ENCODE results near the gene POTEI. TPM values are rescaled to one million over a fixed set of nuclear protein-coding genes. Genes with fewer than 3 reads are reported as not detected.
"Not testable (repeated sequence)": the region's sequence is repeated elsewhere in the genome, so short reads cannot be mapped to it uniquely, and the experiment has no call there.

POTEI gene
- total and polyA plus RNA-seq, 2 experiments from 2014 or later: 0.24 to 0.56 TPM

GRCh38 chr2:130510807-130511746 is 1.9 kb upstream of the POTEI start:
- H3K9me3 Mint-ChIP-seq; H3K27ac Mint-ChIP-seq; H3F3A ChIP-seq (replicated peaks; ENCODE audit: low read depth): not testable (repeated sequence)

GRCh38 chr2:130491073-130491472 is 18.1 kb downstream of the POTEI start:
- not testable (repeated sequence) for H3K4me1 ChIP-seq (ENCODE audit: insufficient read depth); H2AFZ ChIP-seq; H4K20me1 ChIP-seq (replicated peaks; ENCODE audit: insufficient read depth); H3F3A ChIP-seq (replicated peaks; ENCODE audit: low read depth); H3K27me3 Mint-ChIP-seq (ENCODE audit: insufficient read depth, low read depth, poor library complexity); H3K79me2 ChIP-seq (replicated peaks; ENCODE audit: insufficient read depth); H3K9me2 ChIP-seq (ENCODE audit: insufficient read depth); ATAC-seq; H3K27ac Mint-ChIP-seq; H3K4me2 ChIP-seq; H3K27ac ChIP-seq (ENCODE audit: low read depth); H3K9me3 Mint-ChIP-seq; DNase-seq (ENCODE audit: low spot score); H3K27me3 ChIP-seq (ENCODE audit: insufficient read depth); H3K36me3 Mint-ChIP-seq (ENCODE audit: low read depth); H3K4me1 Mint-ChIP-seq; H3K36me3 ChIP-seq (ENCODE audit: insufficient read depth); H3K4me3 ChIP-seq; H3K4me3 Mint-ChIP-seq

More at GRCh38 chr2:130510807-130511746, 1.9 kb upstream of the POTEI start:
- not testable (repeated sequence) for H2AFZ ChIP-seq; H3K36me3 Mint-ChIP-seq (ENCODE audit: low read depth); H3K4me1 Mint-ChIP-seq; H3K79me2 ChIP-seq (replicated peaks; ENCODE audit: insufficient read depth); H3K27ac ChIP-seq (ENCODE audit: low read depth); H3K4me3 Mint-ChIP-seq; H3K27me3 ChIP-seq (ENCODE audit: insufficient read depth); DNase-seq (ENCODE audit: low spot score); H4K20me1 ChIP-seq (replicated peaks; ENCODE audit: insufficient read depth); H3K4me3 ChIP-seq; H3K27me3 Mint-ChIP-seq (ENCODE audit: insufficient read depth, low read depth, poor library complexity); H3K4me1 ChIP-seq (ENCODE audit: insufficient read depth); H3K4me2 ChIP-seq; H3K36me3 ChIP-seq (ENCODE audit: insufficient read depth); H3K9me2 ChIP-seq (ENCODE audit: insufficient read depth)
- ATAC-seq: peak; percentile 88

GRCh38 chr2:130455413-130455812 is 53.7 kb downstream of the POTEI start:
- not testable (repeated sequence) for DNase-seq (ENCODE audit: low spot score); H3K27me3 Mint-ChIP-seq (ENCODE audit: insufficient read depth, low read depth, poor library complexity); ATAC-seq

GRCh38 chr2:130454712-130455083 is 54.4 kb downstream of the POTEI start:
- not testable (repeated sequence) for H3K27ac Mint-ChIP-seq, ATAC-seq

More at GRCh38 chr2:130455413-130455812, 53.7 kb downstream of the POTEI start:
- not testable (repeated sequence) for H4K20me1 ChIP-seq (replicated peaks; ENCODE audit: insufficient read depth); H3K27ac Mint-ChIP-seq; H3K36me3 ChIP-seq (ENCODE audit: insufficient read depth); H3K4me1 Mint-ChIP-seq; H3K4me1 ChIP-seq (ENCODE audit: insufficient read depth); H3F3A ChIP-seq (replicated peaks; ENCODE audit: low read depth); H3K9me2 ChIP-seq (ENCODE audit: insufficient read depth); H3K4me3 ChIP-seq; H3K27me3 ChIP-seq (ENCODE audit: insufficient read depth); H3K4me2 ChIP-seq; H3K79me2 ChIP-seq (replicated peaks; ENCODE audit: insufficient read depth); H2AFZ ChIP-seq; H3K36me3 Mint-ChIP-seq (ENCODE audit: low read depth); H3K9me3 Mint-ChIP-seq; H3K27ac ChIP-seq (ENCODE audit: low read depth); H3K4me3 Mint-ChIP-seq

GRCh38 chr2:130453955-130454711 is 55.0 kb downstream of the POTEI start:
- DNase-seq (ENCODE audit: low spot score); H3K27me3 Mint-ChIP-seq (ENCODE audit: insufficient read depth, low read depth, poor library complexity); H3K27ac Mint-ChIP-seq; H3K27me3 ChIP-seq (ENCODE audit: insufficient read depth); H3K36me3 Mint-ChIP-seq (ENCODE audit: low read depth); H2AFZ ChIP-seq; H3K9me2 ChIP-seq (ENCODE audit: insufficient read depth); H3K4me1 Mint-ChIP-seq; H3K36me3 ChIP-seq (ENCODE audit: insufficient read depth); H3K4me1 ChIP-seq (ENCODE audit: insufficient read depth); H3K27ac ChIP-seq (ENCODE audit: low read depth); H3K9me3 Mint-ChIP-seq; H3K4me2 ChIP-seq; H3K4me3 ChIP-seq; ATAC-seq; H3K4me3 Mint-ChIP-seq; H3K79me2 ChIP-seq (replicated peaks; ENCODE audit: insufficient read depth); H4K20me1 ChIP-seq (replicated peaks; ENCODE audit: insufficient read depth); H3F3A ChIP-seq (replicated peaks; ENCODE audit: low read depth): not testable (repeated sequence)

More at GRCh38 chr2:130454712-130455083, 54.4 kb downstream of the POTEI start:
- not testable (repeated sequence) for H3K4me3 ChIP-seq; H3K79me2 ChIP-seq (replicated peaks; ENCODE audit: insufficient read depth); H4K20me1 ChIP-seq (replicated peaks; ENCODE audit: insufficient read depth); H3K27me3 ChIP-seq (ENCODE audit: insufficient read depth); H3F3A ChIP-seq (replicated peaks; ENCODE audit: low read depth); H3K9me2 ChIP-seq (ENCODE audit: insufficient read depth); H3K4me2 ChIP-seq; H3K27me3 Mint-ChIP-seq (ENCODE audit: insufficient read depth, low read depth, poor library complexity); H2AFZ ChIP-seq; H3K4me3 Mint-ChIP-seq; H3K36me3 ChIP-seq (ENCODE audit: insufficient read depth); H3K27ac ChIP-seq (ENCODE audit: low read depth); H3K9me3 Mint-ChIP-seq; H3K4me1 Mint-ChIP-seq; H3K36me3 Mint-ChIP-seq (ENCODE audit: low read depth); H3K4me1 ChIP-seq (ENCODE audit: insufficient read depth)
- peak; percentile 27 for DNase-seq (ENCODE audit: low spot score)
- peak; percentile 35 to 42 for TF ChIP-seq CTCF (conservative IDR thresholded peaks at IDR 0.05; ENCODE audit: low read depth in 2 of 2)
